Fibroblast of skin of left biceps (primary cell): Measurements from ENCODE around the gene HSPA1A.
A peak's percentile ranks its signal among the peaks of the same experiment; 100 is the strongest.

ENCODE experiments used
- DNase-seq, 2 experiments: peaks; one replicate each; pipeline ENCODE4 v3.0.0-alpha.2; 2013; ENCODE audit warnings: low read depth in 2 of 2

Gene HSPA1A

GRCh38 chr6:31815025-31815838, at the start of gene HSPA1A, which contains the start of gene HSPA1L:
TSS of gene HSPA1A (plus strand) at chr6:31815543. CDS start at chr6:31815757, 214 bp downstream.
TSS of gene HSPA1L (minus strand) at chr6:31815283. CDS start at chr6:31811972, 3,311 bp downstream.
- DNase-seq: peak; percentile 91

DNA sequence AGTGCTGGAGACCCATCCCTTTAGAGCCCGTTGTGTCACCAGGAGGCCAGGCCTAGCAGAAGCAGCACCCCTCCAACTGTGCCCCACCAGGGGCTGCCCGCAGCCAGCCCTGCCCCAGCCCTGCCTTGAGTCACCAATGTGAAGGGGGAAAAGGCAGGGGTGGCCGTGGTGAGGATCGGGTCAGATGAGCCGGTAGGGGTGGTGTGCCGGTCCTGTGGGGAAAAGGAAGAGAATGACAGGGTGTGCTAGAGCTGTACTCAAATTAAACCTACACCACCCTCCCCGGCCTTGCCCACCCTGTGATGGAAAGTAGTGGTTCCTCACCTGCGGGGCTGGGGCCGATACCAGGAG, 49.8 kb upstream of the HSPA1A start:
- no peak for DNase-seq

GRCh38 chr6:31765910-31766794, 49.2 kb upstream of the HSPA1A start:
- DNase-seq: no peak

GRCh38 chr6:31767096-31767645, 48.2 kb upstream of the HSPA1A start:
- no peak for DNase-seq

GRCh38 chr6:31768363-31769257, 46.7 kb upstream of the HSPA1A start:
- no peak for DNase-seq

DNA sequence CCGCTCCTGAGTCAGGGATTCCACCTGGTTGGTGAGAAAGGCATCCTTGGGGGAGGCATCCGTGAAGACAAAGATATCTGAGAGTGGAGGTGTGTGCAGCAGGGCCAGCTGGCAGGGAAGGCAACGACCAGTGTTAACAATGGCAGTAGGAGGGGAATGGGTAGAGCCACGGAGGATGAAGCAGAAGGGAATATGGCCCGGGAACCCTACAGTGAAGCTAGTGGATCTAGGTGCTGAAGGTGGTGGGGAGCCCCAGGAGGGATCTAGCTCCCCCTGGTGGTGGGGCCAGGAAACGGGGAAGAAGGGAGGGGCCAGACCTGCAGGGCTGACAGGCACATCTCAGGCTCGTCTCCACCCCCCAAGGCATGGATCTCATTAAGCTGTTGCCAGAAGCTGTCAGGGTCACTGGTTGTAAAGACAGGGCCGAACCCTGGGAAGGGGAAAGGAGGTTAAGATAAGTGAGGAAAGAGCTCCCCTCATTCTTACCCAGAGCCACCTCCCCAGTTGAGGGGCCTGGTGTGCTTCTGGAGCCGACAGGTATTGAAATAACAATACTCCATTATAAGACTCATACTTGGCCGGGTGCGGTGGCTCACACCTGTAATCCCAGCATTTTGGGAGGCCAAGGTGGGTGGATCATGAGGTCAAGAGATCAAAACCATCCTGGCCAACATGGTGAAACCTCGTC, 45.5 kb upstream of the HSPA1A start:
- DNase-seq: no peak

GRCh38 chr6:31770860-31771259, 44.5 kb upstream of the HSPA1A start:
- DNase-seq: no peak

- no peak for DNase-seq
Observed at GRCh38 chr6:31771992-31772358, 43.4 kb upstream of the HSPA1A start.

- no peak for DNase-seq
Observed at GRCh38 chr6:31775184-31775583, 40.2 kb upstream of the HSPA1A start.

DNA sequence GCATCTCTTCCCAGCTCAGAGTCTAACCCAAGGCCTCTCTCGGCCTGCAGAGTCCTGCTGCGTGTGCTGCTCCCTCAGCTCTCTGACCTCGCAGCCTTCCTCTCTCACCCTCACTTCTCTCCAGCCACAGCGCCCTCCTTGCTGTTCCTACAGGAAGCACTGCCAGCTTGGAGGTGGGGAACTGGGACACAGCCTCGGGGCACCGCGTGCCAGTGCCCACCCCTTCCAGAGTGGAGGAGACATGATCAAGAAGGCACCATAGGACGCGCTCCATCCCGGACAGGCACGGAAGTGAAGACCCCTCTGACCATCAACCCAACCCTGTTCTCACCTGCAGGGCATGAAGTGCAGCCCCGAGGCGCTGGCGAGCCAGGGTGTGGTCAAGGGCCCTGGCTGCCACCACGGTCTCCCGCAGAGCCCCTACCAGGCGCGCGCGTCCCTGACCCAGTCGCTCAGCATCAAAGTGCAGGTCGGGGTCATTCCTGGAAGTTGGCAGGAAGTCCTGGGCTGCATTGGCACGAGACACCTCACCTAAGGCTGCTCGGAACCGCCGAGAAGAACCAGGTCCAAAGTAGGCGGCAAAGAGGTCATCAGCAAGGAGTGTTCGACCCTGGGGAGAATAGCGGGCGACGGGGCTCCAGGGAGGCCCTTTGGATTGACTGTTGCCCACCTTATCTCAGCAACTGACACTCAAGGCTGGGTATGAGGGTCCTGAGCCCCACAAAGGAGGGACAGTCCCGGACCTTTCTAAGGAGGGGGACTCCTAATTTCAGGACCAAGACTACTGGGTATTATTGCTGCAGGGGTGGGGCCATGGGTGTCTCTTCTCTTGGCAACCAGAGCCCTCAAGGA, 39.5 kb upstream of the HSPA1A start:
- no peak for DNase-seq

DNA sequence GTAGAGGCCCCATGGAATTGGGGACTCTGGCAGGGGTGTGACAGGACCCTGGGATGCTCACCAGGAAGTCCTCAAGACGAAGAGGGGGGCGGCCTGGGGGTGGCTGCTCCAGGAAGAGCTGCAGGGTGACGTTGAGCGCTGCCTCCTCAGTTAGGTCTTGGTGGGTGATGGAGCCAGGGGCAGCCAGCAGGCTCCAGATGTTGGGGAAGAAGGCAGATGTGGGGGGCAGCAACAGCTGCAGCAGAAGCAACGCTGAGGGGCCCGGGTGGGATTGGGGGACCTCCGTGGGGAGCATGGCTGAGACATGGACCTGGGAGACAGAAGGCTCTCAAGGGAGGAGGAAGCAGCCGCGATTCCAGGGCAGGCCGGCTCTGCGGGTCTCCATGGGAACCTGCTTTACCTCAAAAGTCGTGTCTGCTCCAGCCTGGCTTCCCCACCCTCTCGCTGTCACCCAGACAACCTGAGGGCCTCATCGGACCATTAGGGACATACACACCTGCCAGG, 38.8 kb upstream of the HSPA1A start:
- no peak for DNase-seq

- DNase-seq: no peak
Observed at GRCh38 chr6:31776989-31777666, 38.2 kb upstream of the HSPA1A start, which contains the start of gene VWA7. TSS of gene VWA7 (minus strand) at chr6:31777328. CDS start at chr6:31776779, 549 bp downstream.

DNA sequence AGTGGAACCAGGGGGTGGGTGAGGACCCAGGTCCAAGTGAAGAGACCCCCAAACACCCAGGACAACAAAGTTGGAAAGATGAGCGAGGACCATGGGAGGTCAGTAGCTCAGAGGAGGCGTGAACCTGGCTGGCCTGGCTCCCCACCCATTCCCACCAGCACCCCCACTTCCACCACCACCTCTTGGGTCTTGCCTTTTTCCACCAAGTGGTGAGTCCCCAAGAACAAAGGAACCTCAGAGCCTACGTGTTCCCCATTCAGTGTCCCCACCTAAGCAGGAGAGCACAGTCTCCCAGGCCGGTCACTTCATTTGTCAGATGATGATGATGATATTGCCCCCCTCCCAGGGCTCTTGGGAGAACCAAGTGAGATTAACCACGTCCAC, 37.7 kb upstream of the HSPA1A start:
- DNase-seq: no peak

- no peak for DNase-seq
Observed at GRCh38 chr6:31778193-31778592, 37.1 kb upstream of the HSPA1A start.

- no peak for DNase-seq
Observed at GRCh38 chr6:31778999-31779885, 36.1 kb upstream of the HSPA1A start.

DNA sequence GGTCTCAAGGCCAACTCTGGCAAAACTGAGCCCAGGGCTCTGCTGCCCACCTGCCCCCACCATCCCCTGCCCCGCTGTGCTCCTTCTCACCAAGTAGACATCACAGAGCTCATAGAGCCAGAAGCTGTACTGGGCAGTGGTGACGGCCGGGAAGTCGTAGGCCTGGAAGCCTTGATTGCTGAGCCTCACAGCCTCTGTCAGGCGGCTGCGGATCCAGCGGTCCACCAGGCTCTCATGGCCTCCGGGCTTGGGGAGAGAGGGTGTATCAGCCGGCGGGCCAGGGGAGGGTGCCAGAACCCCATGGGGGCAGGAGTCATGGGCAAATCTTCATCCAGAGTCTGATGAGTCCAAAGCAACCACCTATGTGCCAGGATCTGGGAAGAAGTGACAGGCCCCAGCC, 35.4 kb upstream of the HSPA1A start:
- DNase-seq: no peak

DNA sequence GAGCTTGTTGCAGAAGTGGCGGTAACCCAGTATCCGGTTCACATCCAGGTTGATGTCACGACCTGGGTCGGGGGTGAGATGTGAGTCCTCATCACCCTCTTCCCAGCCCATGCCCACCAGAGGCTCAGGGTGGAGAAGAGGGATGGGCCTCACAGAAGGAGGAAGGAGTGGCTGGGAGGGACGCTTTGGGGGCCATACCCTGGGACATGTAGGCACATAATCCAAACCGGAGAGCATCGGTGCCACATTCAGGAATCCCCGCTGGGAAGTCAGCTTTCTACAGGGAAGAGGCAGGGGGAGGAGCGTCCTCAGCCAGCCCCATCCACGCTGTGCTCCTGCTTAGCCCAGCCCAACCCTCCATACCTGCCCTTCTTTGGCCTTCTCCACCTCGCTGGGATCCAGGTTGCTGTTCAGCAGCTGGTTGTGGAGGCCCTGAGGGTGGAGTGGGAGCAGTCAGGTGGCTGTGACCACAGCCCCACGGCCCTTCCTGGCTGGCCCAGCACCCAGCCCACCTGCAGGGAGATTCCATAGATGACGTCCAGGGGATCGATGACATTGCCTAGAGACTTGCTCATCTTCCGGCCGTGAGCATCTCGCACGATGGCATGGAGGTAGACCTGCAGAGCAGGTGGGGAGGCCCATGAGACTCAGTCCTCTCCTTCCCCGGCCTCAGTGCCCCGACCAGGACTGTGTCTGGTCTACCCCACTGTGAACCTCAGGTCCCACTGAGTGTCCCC, 34.7 kb upstream of the HSPA1A start:
- DNase-seq: no peak
